GM12873 (cell line): ENCODE measurements around the gene ETHE1.

Source experiments
- CTCF ChIP-seq: IDR thresholded peaks from 2 replicates; pipeline ENCODE4 v1.5.1; 2012; ENCODE audit warnings: low read depth, mild to moderate bottlenecking, moderate library complexity, low read length, control low read depth; ENCODE audit not compliant: insufficient read depth; ENCODE audit errors: missing control alignments

ETHE1 gene

GRCh38 chr19:43548706-43549105 lies 21.7 kb upstream of the ETHE1 start:
- TF ChIP-seq CTCF = no peak

- TF ChIP-seq CTCF = no peak
Observed at GRCh38 chr19:43546581-43546980, 19.6 kb upstream of the ETHE1 start.

GRCh38 chr19:43545981-43546380 lies 19.0 kb upstream of the ETHE1 start:
- TF ChIP-seq CTCF = no peak

GRCh38 chr19:43545276-43545675 lies 18.3 kb upstream of the ETHE1 start:
- no peak for TF ChIP-seq CTCF

GRCh38 chr19:43544077-43544476 lies 17.1 kb upstream of the ETHE1 start:
- no peak for TF ChIP-seq CTCF

GRCh38 chr19:43541920-43542650 lies 15.1 kb upstream of the ETHE1 start:
- TF ChIP-seq CTCF = no peak

- TF ChIP-seq CTCF = no peak
Observed at GRCh38 chr19:43540381-43540780, 13.4 kb upstream of the ETHE1 start.
